Spleen (tissue), 13 donors: ENCODE results near the gene ALDOA. TPM values are rescaled to one million over a fixed set of nuclear protein-coding genes. Genes with fewer than 3 reads are reported as not detected.
"Not testable (repeated sequence)": the region's sequence is repeated elsewhere in the genome, so short reads cannot be mapped to it uniquely, and the experiment has no call there.

Source experiments
- DNase-seq: peaks from one replicate; pipeline ENCODE4 v3.0.0-alpha.2; 2020
- H3K27ac ChIP-seq, 8 donors: fragments of 200-600 bp; sonication (generic) in 7 of 8; 1 replicate in 4 of 8; 2 replicates in 4 of 8; pipeline versions ENCODE4 v1.5.0 to v1.8.0; 2016 to 2021; ENCODE audit warnings: inconsistent platforms in 4 of 8, mild to moderate bottlenecking in 4 of 8, moderate library complexity in 1 of 8
- H3K27me3 ChIP-seq, 7 donors: fragments of 200-600 bp; sonication (generic) in 6 of 7; replicated peaks in 1 of 7; 1 replicate in 4 of 7; 2 replicates in 3 of 7; pipeline versions ENCODE4 v1.5.0 to v1.8.0; 2016 to 2021; ENCODE audit warnings: inconsistent platforms in 3 of 7, mild to moderate bottlenecking in 1 of 7
- H3K36me3 ChIP-seq, 6 donors: fragments of 200-600 bp; sonication (generic) in 5 of 6; 1 replicate in 4 of 6; 2 replicates in 2 of 6; pipeline versions ENCODE4 v1.5.0 to v1.8.0; 2016 to 2021; ENCODE audit warnings: inconsistent platforms in 2 of 6
- H3K4me1 ChIP-seq, 6 donors: fragments of 200-600 bp; sonication (generic) in 5 of 6; 1 replicate in 3 of 6; 2 replicates in 3 of 6; pipeline versions ENCODE4 v1.5.0 to v1.8.0; 2016 to 2021; ENCODE audit warnings: inconsistent platforms in 3 of 6
- H3K4me3 ChIP-seq, 8 donors: fragments of 200-600 bp; sonication (generic) in 7 of 8; 1 replicate in 4 of 8; 2 replicates in 4 of 8; pipeline versions ENCODE4 v1.5.0 to v1.8.0; 2016 to 2021; ENCODE audit warnings: inconsistent platforms in 4 of 8, mild to moderate bottlenecking in 4 of 8, moderate library complexity in 2 of 8
- H3K9me3 ChIP-seq, 8 donors: fragments of 200-600 bp; sonication (generic) in 7 of 8; 1 replicate in 4 of 8; 2 replicates in 4 of 8; pipeline versions ENCODE4 v1.5.0 to v1.8.0; 2016 to 2021; ENCODE audit warnings: inconsistent platforms in 4 of 8
- POLR2A ChIP-seq, 3 donors: fragments of 450-650 bp; IDR thresholded peaks; one replicate each; pipeline ENCODE4 v1.5.1; 2017; ENCODE audit warnings: antibody characterized with exemption in 3 of 3, mild to moderate bottlenecking in 1 of 3
- POLR2AphosphoS5 ChIP-seq, 3 donors: sonication (generic); formaldehyde crosslinking; IDR thresholded peaks; one replicate each; pipeline ENCODE4 v1.5.1; 2017; ENCODE audit warnings: antibody characterized with exemption in 3 of 3
- WGBS, 5 donors: extraction: QIAGEN DNeasy Blood & Tissue Kit in 3 of 5; methylation state at CpG; one replicate each; pipeline versions ENCODE4 v1.1.5 to v1.1.7; 2013 to 2018; 5-methylcytosine and 5-hydroxymethylcytosine counted together
- intact Hi-C: fragments of 100-400 bp; cut with DNase I; formaldehyde crosslinking; loops from one replicate; pipeline ENCODE4 v1.15.0; 2023; ENCODE audit warnings: low total_unique reads
- long read RNA-seq, 2 donors: transcript quantifications; one replicate each; lab custom pipeline, GENCODE V29; 2026
- polyA plus RNA-seq, 3 donors: library from polyadenylated mRNA; stranded (reverse); fragments of 200-250 nt; gene quantifications; one replicate each; pipeline ENCODE4 v1.2.1, GENCODE V29; 2013
- total RNA-seq, 7 donors: library from RNA; depleted of rRNA in 3 of 7; stranded (reverse); fragments of >200 nt in 3 of 7; fragmentation: NEBNext Ultra II Directional in 4 of 7; extraction: Animal tissue kit (Norgen Biotek cat#: 25700) in 4 of 7; gene quantifications; one replicate each; pipeline versions ENCODE4 v1.1.0 to v1.2.1, GENCODE V29; 2016 to 2021
- TF ChIP-seq, protein P1 (sequence below), 11 experiments: fragments of 200-600 bp in 7 of 11; fragments of 450-650 bp in 4 of 11; sonication (generic) in 4 of 11; IDR thresholded peaks in 8 of 11; conservative IDR thresholded peaks in 3 of 11; 1 replicate in 7 of 11; 2 replicates in 4 of 11; pipeline versions ENCODE4 v1.4.0 to v1.8.0; 2016 to 2021; ENCODE audit warnings: antibody characterized with exemption in 11 of 11, inconsistent platforms in 4 of 11, mild to moderate bottlenecking in 1 of 11
- donor health status: healthy with polysubstance abuse.
- donor health status: DM: no; HTN: no; CAD: no; lungs with moderate emphysema.
- donor health status: DM: no; HTN: no; CAD: no.
- donor health status: Bipolar disorder and iron deficiency.
- donor health status: healthy.
- donor health status: DM: no; HTN: no; CAD: no.
- donor health status: DM: yes; HTN: yes; CAD: no.

Gene ALDOA
- 100 to 1,000 TPM; 579 to 880 (median 622) TPM for total RNA-seq
- 100 to 1,000 TPM; 424 to 551 (median 496) TPM for polyA plus RNA-seq
- long read RNA-seq, donor 1, transcript ALDOA-209 (9 exons, 1,579 nt) = major isoform, 132 of 174 reads
- long read RNA-seq, donor 1, transcript ALDOA-206 (9 exons, 1,550 nt) = minor isoform, 8 of 174 reads
- long read RNA-seq, donor 1, partial matches to known transcripts = 29 of 174 reads
- long read RNA-seq, donor 1, other reads (novel, unspliced or antisense) = 0 of 174 reads
- long read RNA-seq, donor 2, transcript ALDOA-206 (9 exons, 1,550 nt) = minor isoform, 7 of 129 reads
- long read RNA-seq, donor 2, transcript ALDOA-209 (9 exons, 1,579 nt) = major isoform, 118 of 129 reads
- long read RNA-seq, donor 2, partial matches to known transcripts = 0 of 129 reads
- long read RNA-seq, donor 2, other reads (novel, unspliced or antisense) = 0 of 129 reads

DNA sequence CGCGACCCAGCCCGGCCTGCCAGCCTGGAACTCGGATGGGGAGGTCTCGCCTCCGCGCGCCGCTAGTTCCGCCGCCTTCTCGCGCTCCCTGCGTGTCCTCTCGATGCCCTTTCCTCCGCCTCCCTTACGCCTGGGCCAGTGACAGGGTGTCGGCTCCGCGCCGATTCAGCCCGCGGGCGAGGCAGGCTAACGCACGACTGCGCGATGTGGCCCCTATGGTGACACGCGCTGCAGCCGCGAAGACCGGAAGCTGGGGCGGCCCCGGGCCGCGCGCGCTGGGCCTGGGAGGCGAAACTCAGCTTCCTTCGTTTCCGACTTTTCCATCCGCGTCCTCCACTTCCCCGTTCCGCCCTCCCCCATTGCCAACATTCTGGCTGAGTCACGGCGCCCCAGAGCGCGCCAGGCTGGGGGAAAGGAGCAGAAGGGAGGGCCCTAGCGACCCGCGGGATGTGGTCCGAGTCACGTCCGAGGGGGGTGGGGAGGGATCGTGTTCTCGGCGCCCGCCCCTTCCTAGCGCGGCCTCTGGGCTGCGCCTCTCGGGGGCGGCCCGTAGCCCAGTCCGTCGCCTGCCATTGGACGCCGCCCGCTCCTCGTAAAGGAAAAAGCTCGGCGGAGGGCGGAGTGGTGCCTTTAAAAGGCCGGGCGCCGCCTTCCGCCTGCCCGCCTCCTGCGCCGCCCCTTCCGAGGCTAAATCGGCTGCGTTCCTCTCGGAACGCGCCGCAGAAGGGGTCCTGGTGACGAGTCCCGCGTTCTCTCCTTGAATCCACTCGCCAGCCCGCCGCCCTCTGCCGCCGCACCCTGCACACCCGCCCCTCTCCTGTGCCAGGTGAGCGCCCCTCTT lies at the start of gene ALDOA:
TSS of gene ALDOA (plus strand) at position 659 of the 841 bp plus-strand sequence. CDS start 1,138 bp downstream, outside the sequence.
- Histone ChIP-seq H3K27me3 (no peaks in the 10 kb centered on the region), H3K27ac (peak within 1 kb of the TSS; percentile 93 to 100 (median 98)), H3K4me3 (peak within 1 kb of the TSS; percentile 65 to 99 (median 90)), H3K9me3 (no peaks in the 10 kb centered on the region), H3K36me3 (peaks cover 10 to 38% (median 34%) of the 10 kb centered on the region in 6 donors), H3K4me1 (peaks cover 33 to 66% (median 56%) of the 10 kb centered on the region in 6 donors)
- WGBS, 5 donors = 0 to 1% (median 0%) methylated on average over 57 to 99 of the region's 99 CpGs
- DNase-seq = peak; percentile 99
- TF ChIP-seq, protein P1, sequence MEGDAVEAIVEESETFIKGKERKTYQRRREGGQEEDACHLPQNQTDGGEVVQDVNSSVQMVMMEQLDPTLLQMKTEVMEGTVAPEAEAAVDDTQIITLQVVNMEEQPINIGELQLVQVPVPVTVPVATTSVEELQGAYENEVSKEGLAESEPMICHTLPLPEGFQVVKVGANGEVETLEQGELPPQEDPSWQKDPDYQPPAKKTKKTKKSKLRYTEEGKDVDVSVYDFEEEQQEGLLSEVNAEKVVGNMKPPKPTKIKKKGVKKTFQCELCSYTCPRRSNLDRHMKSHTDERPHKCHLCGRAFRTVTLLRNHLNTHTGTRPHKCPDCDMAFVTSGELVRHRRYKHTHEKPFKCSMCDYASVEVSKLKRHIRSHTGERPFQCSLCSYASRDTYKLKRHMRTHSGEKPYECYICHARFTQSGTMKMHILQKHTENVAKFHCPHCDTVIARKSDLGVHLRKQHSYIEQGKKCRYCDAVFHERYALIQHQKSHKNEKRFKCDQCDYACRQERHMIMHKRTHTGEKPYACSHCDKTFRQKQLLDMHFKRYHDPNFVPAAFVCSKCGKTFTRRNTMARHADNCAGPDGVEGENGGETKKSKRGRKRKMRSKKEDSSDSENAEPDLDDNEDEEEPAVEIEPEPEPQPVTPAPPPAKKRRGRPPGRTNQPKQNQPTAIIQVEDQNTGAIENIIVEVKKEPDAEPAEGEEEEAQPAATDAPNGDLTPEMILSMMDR (IDR thresholded peaks at IDR 0.05 in 8 of 11, conservative IDR thresholded peaks at IDR 0.05 in 3 of 11) = peak in 6 of 11 experiments; percentile 12 to 52 (median 30)
- TF ChIP-seq POLR2A (IDR thresholded peaks at IDR 0.05) (peak; percentile 57 to 94 (median 94)), POLR2AphosphoS5 (IDR thresholded peaks at IDR 0.05) (peak; percentile 97 to 99 (median 98))
- intact Hi-C loops = no loop called here

DNA sequence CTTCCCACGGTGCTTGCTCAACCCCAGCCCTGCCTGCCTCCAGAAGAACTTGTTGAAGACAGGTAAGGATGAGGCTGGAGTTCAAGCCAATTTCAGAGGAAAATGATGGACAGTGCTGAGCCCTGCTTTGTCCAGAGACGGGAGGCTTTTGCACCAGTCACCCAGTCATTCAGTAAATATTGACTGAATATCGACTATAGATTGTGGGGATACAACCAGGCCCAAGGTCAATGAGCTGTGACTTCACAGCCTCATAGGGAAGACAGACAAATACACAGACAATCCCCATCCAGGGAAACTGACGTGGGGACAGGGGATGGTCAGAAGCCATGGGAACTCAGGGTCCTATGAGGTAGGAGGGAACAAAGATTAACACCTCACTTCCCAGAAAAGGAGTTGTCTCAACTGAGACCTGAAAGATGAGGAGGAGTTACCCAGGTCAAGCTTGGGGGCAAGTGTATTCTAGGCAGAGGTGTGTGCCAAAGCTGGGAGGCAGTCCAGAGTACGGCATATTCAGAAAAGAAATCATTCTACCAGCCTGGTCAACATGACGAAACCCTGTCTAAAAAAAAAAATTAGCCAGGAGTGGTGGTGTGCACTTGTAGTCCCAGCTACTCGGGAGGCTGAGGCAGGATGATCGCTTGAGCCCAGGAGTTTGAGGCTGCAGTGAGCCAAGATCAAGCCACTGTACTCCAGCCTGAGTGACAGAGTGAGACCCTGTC lies 48.8 kb upstream of the ALDOA start:
- H3K4me3 ChIP-seq = no peak overlapping the region
- TF ChIP-seq POLR2A (IDR thresholded peaks at IDR 0.05) = no peak
- TF ChIP-seq, protein P1 (IDR thresholded peaks at IDR 0.05 in 8 of 11, conservative IDR thresholded peaks at IDR 0.05 in 3 of 11) = no peak
- TF ChIP-seq POLR2AphosphoS5 (IDR thresholded peaks at IDR 0.05) = no peak
- WGBS, 5 donors = 77 to 86% (median 85%) methylated on average over 7 to 8 of the region's 8 CpGs
- intact Hi-C loops = no loop called here
- H3K27ac ChIP-seq = no peak overlapping the region
- no peaks in the 10 kb centered on the region for H3K9me3 ChIP-seq
- no peak for DNase-seq
- H3K36me3 ChIP-seq = no peaks in the 10 kb centered on the region
- peaks cover 0 to 12% (median 8%) of the 10 kb centered on the region in 7 donors for H3K27me3 ChIP-seq
- peaks cover 0 to 20% (median 13%) of the 10 kb centered on the region in 6 donors for H3K4me1 ChIP-seq

DNA sequence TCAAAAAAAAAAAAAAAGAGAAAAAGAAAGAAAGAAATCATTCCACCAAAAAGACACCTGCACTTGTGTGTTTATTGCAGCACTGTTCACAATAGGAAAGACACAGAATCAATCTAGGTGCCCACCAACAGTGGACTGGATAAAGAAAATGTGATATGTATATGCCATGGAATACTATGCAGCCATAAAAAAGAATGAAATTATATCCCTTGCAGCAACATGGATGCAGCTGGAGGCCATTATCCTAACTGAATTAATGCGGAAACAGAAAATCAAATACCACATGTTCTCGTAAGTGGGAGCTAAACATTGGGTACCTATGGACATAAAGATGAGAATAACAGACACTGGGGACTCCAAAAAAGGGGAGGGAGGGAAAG lies 48.3 kb upstream of the ALDOA start:
- Histone ChIP-seq H3K4me3 (no peak overlapping the region), H3K9me3 (no peaks in the 10 kb centered on the region), H3K4me1 (peaks cover 0 to 18% (median 15%) of the 10 kb centered on the region in 6 donors), H3K27ac (no peak overlapping the region), H3K27me3 (peaks cover 0 to 7% (median 3%) of the 10 kb centered on the region in 7 donors), H3K36me3 (no peaks in the 10 kb centered on the region)
- DNase-seq = no peak
- TF ChIP-seq POLR2AphosphoS5 (IDR thresholded peaks at IDR 0.05) = no peak
- TF ChIP-seq POLR2A (IDR thresholded peaks at IDR 0.05) = no peak
- TF ChIP-seq, protein P1 (IDR thresholded peaks at IDR 0.05 in 8 of 11, conservative IDR thresholded peaks at IDR 0.05 in 3 of 11) = no peak
- WGBS, 5 donors = 93 to 97% (median 95%) methylated on average over 2 of the region's 2 CpGs
- intact Hi-C loops = no loop called here

GRCh38 chr16:30017937-30018336 lies 47.6 kb upstream of the ALDOA start:
- peaks cover 0 to 18% (median 15%) of the 10 kb centered on the region in 6 donors for H3K4me1 ChIP-seq
- H3K27ac ChIP-seq, DNase-seq, H3K4me3 ChIP-seq, H3K27me3 ChIP-seq, H3K9me3 ChIP-seq, intact Hi-C loops, H3K36me3 ChIP-seq: not testable (repeated sequence)
- 86 to 89% (median 87%) methylated on average over 4 of the region's 4 CpGs for whole genome bisulfite sequencing, 5 donors
